ENCODE data around the gene HSPE1. TPM values are rescaled to one million over a fixed set of nuclear protein-coding genes. Genes with fewer than 3 reads are reported as not detected.
"Not testable (repeated sequence)": the region's sequence is repeated elsewhere in the genome, so short reads cannot be mapped to it uniquely, and the experiment has no call there.

The HSPE1 gene
- 100 to 1,000 TPM in 3 of 4 donors, 10 to 100 TPM in 1; 80.9 to 217 (median 138) TPM for total RNA-seq

DNA sequence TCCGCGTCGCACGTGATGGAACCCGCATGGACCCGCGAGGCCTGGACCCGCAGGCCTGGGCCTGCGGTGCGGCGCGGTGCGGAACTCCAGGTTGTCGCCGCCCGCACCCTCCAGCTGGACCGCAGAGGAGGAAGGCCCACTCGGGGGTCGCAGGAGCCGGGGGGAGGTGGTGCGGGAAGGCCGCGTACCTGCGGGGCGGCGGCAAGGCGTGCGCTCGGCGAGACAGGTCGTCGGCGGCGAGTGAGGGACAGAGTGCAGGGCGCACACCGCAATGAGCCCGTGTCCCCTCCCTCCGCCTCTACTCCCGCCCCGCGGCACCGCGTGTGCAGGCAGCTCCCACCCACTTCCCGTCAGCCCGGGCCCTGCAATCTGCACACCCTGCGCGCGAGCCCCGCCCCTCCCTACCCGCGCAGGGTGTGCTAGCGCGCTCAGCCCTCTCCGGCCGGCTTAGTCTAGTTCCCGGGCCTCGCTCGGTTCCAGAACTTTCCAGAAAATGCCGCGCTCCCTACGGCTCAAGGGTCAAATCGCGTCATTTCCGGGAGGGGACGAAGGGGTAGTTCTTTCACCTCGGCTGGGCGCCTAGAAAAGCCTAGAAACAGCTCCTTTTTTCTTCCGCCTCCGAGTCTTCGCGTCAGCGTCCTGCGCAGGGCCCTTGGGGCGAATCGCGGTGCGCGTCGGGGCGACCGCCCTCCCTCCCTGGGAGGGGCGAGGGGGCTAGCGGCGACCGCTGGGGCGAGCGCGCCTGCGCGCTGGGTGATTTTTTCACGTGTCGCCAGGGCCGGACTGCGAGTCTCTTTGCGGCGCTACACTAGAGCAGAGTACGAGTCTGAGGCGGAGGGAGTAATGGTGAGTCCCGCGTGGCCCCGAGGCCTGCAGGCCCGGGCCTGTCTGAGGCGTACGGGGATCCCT is at the start of gene HSPE1, which contains the start of gene HSPD1:
TSS of gene HSPE1 (plus strand) at position 786 of the 909 bp plus-strand sequence. CDS start at position 844, 58 bp downstream.
TSS of gene HSPD1 (minus strand) at position 247 of the 909 bp plus-strand sequence. CDS start 992 bp downstream, outside the sequence.
- Histone ChIP-seq H3K4me3 (peak within 1 kb of the TSS; percentile 83 to 90 (median 86)), H3K36me3 (peaks cover 0 to 55% (median 7%) of the 10 kb centered on the region in 3 donors), H3K27ac (peak within 1 kb of the TSS; percentile 91 to 100 (median 98)), H3K9me3 (no peaks in the 10 kb centered on the region), H3K4me1 (peaks cover 0 to 61% (median 44%) of the 10 kb centered on the region in 3 donors), H3K27me3 (no peaks in the 10 kb centered on the region)
- intact Hi-C loops (cut with DNase I), result loop anchor here (5.0 kb wide), 1 partner anchor 48 kb away; the partner anchor contains the start of gene COQ10B
- peak; percentile 90 for DNase-seq
- TF ChIP-seq, protein P1, sequence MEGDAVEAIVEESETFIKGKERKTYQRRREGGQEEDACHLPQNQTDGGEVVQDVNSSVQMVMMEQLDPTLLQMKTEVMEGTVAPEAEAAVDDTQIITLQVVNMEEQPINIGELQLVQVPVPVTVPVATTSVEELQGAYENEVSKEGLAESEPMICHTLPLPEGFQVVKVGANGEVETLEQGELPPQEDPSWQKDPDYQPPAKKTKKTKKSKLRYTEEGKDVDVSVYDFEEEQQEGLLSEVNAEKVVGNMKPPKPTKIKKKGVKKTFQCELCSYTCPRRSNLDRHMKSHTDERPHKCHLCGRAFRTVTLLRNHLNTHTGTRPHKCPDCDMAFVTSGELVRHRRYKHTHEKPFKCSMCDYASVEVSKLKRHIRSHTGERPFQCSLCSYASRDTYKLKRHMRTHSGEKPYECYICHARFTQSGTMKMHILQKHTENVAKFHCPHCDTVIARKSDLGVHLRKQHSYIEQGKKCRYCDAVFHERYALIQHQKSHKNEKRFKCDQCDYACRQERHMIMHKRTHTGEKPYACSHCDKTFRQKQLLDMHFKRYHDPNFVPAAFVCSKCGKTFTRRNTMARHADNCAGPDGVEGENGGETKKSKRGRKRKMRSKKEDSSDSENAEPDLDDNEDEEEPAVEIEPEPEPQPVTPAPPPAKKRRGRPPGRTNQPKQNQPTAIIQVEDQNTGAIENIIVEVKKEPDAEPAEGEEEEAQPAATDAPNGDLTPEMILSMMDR (IDR thresholded peaks at IDR 0.05), result peak in 2 of 6 experiments; percentile 15 to 47
- TF ChIP-seq POLR2A (IDR thresholded peaks at IDR 0.05), result peak in 3 of 4 donors; percentile 84 to 97 (median 92)
- 0% methylated on average over 5 of the region's 104 CpGs; no CpG with 5 or more reads in 1 of the 2 donors for WGBS, 2 donors

DNA sequence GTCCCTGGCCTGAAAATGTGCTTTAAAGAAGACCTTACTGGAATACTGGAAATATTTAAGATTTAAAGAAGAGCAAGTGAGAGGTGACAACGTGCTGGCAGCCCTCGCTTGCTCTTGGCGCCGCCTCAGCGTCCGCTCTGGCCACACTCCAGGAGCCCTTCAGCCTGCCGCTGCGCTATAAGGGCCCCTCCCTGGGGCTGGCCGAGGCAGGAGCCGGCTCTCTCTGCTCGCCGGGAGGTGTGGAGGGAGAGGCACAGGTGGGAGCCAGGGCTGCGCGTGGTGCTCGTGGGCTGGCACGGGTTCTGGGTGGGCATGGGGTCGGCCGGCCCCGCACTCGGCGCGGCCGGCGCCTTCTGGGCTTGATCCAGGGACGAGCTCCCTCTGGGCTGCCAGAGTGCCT is 49.7 kb upstream of the HSPE1 start:
- no peak overlapping the region for H3K27ac ChIP-seq
- WGBS, 2 donors, result 94% methylated on average over 3 of the region's 25 CpGs; no CpG with 5 or more reads in 1 of the 2 donors
- no peak for TF ChIP-seq POLR2A (IDR thresholded peaks at IDR 0.05)
- TF ChIP-seq, protein P1 (IDR thresholded peaks at IDR 0.05), result no peak

DNA sequence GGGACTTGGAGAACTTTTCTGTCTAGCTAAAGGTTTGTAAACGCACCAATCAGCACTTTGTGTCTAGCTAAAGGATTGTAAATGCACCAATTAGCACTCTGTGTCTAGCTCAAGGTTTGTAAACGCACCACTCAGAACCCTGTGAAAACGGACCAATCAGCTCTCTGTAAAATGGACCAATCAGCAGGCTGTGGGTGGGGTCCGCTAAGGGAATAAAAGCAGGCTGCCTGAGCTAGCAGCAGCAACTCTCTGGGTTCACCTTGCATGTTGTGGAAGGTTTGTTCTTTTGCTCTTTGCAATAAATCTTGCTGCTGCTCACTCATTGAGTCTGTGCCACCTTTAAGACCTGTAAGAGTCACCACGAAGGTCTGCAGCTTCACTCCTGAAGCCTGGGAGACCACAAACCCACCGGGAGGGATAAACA is 49.2 kb upstream of the HSPE1 start:
- not testable (repeated sequence) for H3K27me3 ChIP-seq, H3K9me3 ChIP-seq, DNase-seq, H3K4me3 ChIP-seq, H3K36me3 ChIP-seq, H3K27ac ChIP-seq
- WGBS, 2 donors, result 67 to 90% methylated on average over 2 to 3 of the region's 6 CpGs
- H3K4me1 ChIP-seq, result peaks cover 8 to 24% (median 13%) of the 10 kb centered on the region in 3 donors
- intact Hi-C loops (cut with DNase I), result loop anchor here (5.0 kb wide), 1 partner anchor 46 kb away; the partner anchor contains the start of gene HSPD1

More for the DNA sequence above, 49.7 kb upstream of the HSPE1 start:
- no peak overlapping the region for H3K4me3 ChIP-seq
- intact Hi-C loops (cut with DNase I), result loop anchor here (5.0 kb wide), 1 partner anchor 47 kb away; the partner anchor contains the start of gene HSPD1
- H3K27me3 ChIP-seq, result no peaks in the 10 kb centered on the region
- no peaks in the 10 kb centered on the region for H3K36me3 ChIP-seq
- no peaks in the 10 kb centered on the region for H3K9me3 ChIP-seq
- DNase-seq, result no peak
- H3K4me1 ChIP-seq, result peaks cover 8 to 20% (median 13%) of the 10 kb centered on the region in 3 donors

DNA sequence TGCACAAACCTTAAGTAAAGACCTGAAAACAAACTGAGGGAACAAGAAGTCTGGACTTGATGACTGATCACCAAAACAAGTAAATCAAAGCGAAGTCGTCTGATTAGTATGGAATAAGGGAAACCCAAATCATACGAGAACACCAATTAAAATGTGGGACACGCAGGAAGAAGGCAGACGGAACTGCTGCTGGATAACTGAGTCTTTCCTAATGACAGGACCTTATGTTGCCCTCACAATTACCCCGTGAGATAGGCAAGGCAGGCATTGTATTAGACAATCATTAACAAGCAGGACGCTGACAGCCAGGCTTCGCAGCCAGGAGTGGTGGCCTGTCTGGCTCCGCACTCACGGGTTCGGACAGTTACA is 47.4 kb upstream of the HSPE1 start:
- intact Hi-C loops (cut with DNase I), result loop anchor here (5.0 kb wide), 1 partner anchor 45 kb away; the partner anchor contains the start of gene HSPD1
- DNase-seq, result no peak
- Histone ChIP-seq H3K27me3 (no peaks in the 10 kb centered on the region), H3K4me1 (peaks cover 8 to 39% (median 13%) of the 10 kb centered on the region in 3 donors), H3K9me3 (no peaks in the 10 kb centered on the region), H3K36me3 (no peaks in the 10 kb centered on the region), H3K4me3 (peak overlapping the region; percentile 66 to 97 (median 92)), H3K27ac (peak overlapping the region; percentile 98 to 100 (median 100))
- TF ChIP-seq POLR2A (IDR thresholded peaks at IDR 0.05), result no peak
- TF ChIP-seq, protein P1 (IDR thresholded peaks at IDR 0.05), result no peak
- WGBS, 2 donors, result 2 to 4% methylated on average over 7 to 10 of the region's 11 CpGs

DNA sequence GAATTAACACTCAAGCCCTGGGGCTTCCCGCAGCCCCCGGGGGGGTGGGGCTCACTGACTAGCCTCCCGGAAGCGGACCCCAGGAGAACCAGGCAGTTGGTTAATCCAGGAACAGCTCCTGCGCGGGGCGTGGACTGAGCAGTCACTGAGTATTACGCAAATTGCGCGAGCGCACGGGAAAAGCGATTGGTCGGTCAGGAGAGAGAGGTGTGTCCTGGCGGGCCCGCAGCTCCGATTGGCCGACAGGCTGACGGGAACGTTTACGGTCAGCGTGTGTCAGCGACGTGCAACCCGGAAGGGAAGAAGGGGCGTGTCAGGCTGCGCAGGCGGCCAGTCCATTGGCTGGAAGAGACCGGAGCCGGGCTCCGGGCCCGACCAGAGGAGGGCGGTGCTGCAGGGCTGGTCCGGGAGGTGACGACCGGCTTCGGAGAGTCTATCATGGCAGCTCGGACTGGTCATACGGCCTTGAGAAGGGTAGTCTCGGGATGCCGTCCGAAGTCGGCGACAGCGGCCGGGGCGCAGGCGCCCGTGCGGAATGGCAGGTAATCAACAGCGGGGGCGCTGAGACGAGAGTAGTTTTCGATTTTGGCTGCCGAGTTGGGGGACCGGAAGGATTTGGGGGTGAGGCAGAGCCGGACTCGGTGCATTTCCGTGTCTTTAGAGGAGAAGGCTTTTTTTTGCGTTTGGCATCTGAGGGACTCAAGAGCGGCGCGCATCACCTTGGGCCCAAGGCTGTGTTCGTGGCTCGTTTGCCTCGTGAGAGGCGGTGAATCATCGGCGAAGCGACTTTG is 46.9 kb upstream of the HSPE1 start, which contains the start of gene COQ10B:
TSS of gene COQ10B (plus strand) at position 430 of the 791 bp plus-strand sequence. CDS start at position 439, 9 bp downstream.
- Histone ChIP-seq H3K9me3 (no peaks in the 10 kb centered on the region), H3K27ac (peak within 1 kb of the TSS; percentile 98 to 100 (median 100)), H3K36me3 (no peaks in the 10 kb centered on the region), H3K4me3 (peak within 1 kb of the TSS; percentile 66 to 97 (median 92)), H3K27me3 (no peaks in the 10 kb centered on the region), H3K4me1 (peaks cover 8 to 44% (median 16%) of the 10 kb centered on the region in 3 donors)
- peak in 3 of 4 donors; percentile 64 to 94 (median 75) for TF ChIP-seq POLR2A (IDR thresholded peaks at IDR 0.05)
- TF ChIP-seq, protein P1 (IDR thresholded peaks at IDR 0.05), result peak in 4 of 6 experiments; percentile 5 to 44 (median 34)
- intact Hi-C loops (cut with DNase I), result loop anchor here (5.0 kb wide), 1 partner anchor 44 kb away; the partner anchor contains the start of gene HSPD1
- peak; percentile 96 for DNase-seq
- WGBS, 2 donors, result 0% methylated on average over 9 to 35 of the region's 70 CpGs

Measured in esophagus squamous epithelium (tissue), 5 donors.